Colonic mucosa (tissue), 4 donors: ENCODE results near the gene HIVEP1. TPM values are rescaled to one million over a fixed set of nuclear protein-coding genes. Genes with fewer than 3 reads are reported as not detected.

Experiments used
- DNase-seq: peaks from one replicate; pipeline ENCODE4 v3.0.0-alpha.2; 2020
- H3K27ac ChIP-seq: fragments of 200-600 bp; one replicate; pipeline ENCODE4 v1.8.0; 2021
- H3K27me3 ChIP-seq: fragments of 200-600 bp; one replicate; pipeline ENCODE4 v1.8.0; 2021
- H3K36me3 ChIP-seq: fragments of 200-600 bp; one replicate; pipeline ENCODE4 v1.8.0; 2021
- H3K4me1 ChIP-seq: fragments of 200-600 bp; one replicate; pipeline ENCODE4 v1.8.0; 2021; ENCODE audit warnings: mild to moderate bottlenecking
- H3K4me3 ChIP-seq: fragments of 200-600 bp; one replicate; pipeline ENCODE4 v1.8.0; 2021
- H3K9ac ChIP-seq, 2 donors: one replicate each; pipeline ENCODE4 v1.7.0; 2013; ENCODE audit warnings: control low read depth in 2 of 2, low read depth in 2 of 2, low read length in 2 of 2
- H3K9me3 ChIP-seq: fragments of 200-600 bp; one replicate; pipeline ENCODE4 v1.8.0; 2021
- intact Hi-C: fragments of 100-400 bp; cut with DNase I; formaldehyde crosslinking; loops from one replicate; pipeline ENCODE4 v1.14.1; 2022
- total RNA-seq, 2 donors: library from RNA; stranded (reverse); fragmentation: NEBNext Ultra II Directional in 1 of 2; extraction: Animal tissue kit (Norgen Biotek cat#: 25700) in 1 of 2; gene quantifications; one replicate each; pipeline ENCODE4 v1.2.1, GENCODE V29; 2021
- TF ChIP-seq, protein P1 (sequence below): fragments of 200-600 bp; IDR thresholded peaks from one replicate; pipeline ENCODE4 v1.8.0; 2022; ENCODE audit warnings: antibody characterized with exemption, mild to moderate bottlenecking
- donor health status: healthy.
- donor health status: DM: no; HTN: no; CAD: no.
- donor health status: DM: no; HTN: no; CAD: no.

Gene HIVEP1
- total RNA-seq, 2 donors from 2014 or later = 22.2 to 27.9 TPM

DNA sequence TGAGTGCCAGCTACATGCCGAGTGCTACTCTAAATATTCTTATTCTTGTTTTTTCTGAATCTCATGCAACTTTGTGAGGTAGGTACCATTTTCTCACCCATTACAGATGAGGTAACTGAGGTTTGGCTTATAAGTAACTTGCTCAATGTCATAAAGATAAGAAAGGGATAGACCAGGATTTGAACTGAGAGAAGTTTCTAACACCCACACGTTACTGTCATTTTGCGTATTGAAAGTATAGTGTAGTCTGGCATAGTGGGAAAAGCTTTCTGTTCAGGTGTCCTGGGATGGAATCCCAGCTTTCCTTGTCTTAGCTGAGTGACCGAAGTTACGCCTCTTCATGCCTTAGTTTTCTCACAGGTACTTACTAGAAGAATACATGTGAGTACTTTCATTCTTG is 50.5 kb downstream of the HIVEP1 start:
- intact Hi-C loops = loop anchor here (10.0 kb wide), 1 partner anchor 542 kb away; no protein-coding TSS in a partner anchor
- TF ChIP-seq, protein P1, sequence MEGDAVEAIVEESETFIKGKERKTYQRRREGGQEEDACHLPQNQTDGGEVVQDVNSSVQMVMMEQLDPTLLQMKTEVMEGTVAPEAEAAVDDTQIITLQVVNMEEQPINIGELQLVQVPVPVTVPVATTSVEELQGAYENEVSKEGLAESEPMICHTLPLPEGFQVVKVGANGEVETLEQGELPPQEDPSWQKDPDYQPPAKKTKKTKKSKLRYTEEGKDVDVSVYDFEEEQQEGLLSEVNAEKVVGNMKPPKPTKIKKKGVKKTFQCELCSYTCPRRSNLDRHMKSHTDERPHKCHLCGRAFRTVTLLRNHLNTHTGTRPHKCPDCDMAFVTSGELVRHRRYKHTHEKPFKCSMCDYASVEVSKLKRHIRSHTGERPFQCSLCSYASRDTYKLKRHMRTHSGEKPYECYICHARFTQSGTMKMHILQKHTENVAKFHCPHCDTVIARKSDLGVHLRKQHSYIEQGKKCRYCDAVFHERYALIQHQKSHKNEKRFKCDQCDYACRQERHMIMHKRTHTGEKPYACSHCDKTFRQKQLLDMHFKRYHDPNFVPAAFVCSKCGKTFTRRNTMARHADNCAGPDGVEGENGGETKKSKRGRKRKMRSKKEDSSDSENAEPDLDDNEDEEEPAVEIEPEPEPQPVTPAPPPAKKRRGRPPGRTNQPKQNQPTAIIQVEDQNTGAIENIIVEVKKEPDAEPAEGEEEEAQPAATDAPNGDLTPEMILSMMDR = no peak
- no peaks in the 10 kb centered on the region for H3K36me3 ChIP-seq

DNA sequence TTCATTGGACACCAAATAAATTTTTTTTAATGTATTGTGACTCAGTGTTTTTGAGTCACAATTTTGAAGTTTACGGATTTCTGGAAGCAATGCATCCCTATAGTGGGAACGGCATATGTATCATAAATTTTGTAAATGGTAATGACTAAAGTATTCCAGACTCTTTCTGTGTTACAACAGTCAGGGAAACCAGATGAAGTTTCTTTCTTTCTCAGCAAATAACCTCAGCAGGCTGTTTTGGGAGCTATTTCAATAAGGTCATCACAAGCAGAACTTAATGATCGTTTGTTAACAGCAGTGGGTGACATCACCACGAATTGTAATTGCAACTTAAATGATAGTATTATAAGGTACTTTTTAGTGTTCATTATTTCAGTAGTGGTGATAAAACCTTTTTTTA is 52.0 kb downstream of the HIVEP1 start:
- no peaks in the 10 kb centered on the region for H3K27me3 ChIP-seq
- no peaks in the 10 kb centered on the region for H3K4me1 ChIP-seq
- intact Hi-C loops = loop anchor here (10.0 kb wide), 1 partner anchor 541 kb away; no protein-coding TSS in a partner anchor
- H3K27ac ChIP-seq = no peak overlapping the region
- no peak overlapping the region for H3K9ac ChIP-seq
- TF ChIP-seq, protein P1 = no peak
- DNase-seq = no peak
- H3K4me3 ChIP-seq = no peak overlapping the region
- no peaks in the 10 kb centered on the region for H3K36me3 ChIP-seq
- H3K9me3 ChIP-seq = no peaks in the 10 kb centered on the region

More for the DNA sequence above, 50.5 kb downstream of the HIVEP1 start:
- no peaks in the 10 kb centered on the region for H3K27me3 ChIP-seq
- no peak overlapping the region for H3K4me3 ChIP-seq
- DNase-seq = no peak
- no peak overlapping the region for H3K9ac ChIP-seq
- H3K27ac ChIP-seq = no peak overlapping the region
- no peaks in the 10 kb centered on the region for H3K4me1 ChIP-seq
- no peaks in the 10 kb centered on the region for H3K9me3 ChIP-seq

DNA sequence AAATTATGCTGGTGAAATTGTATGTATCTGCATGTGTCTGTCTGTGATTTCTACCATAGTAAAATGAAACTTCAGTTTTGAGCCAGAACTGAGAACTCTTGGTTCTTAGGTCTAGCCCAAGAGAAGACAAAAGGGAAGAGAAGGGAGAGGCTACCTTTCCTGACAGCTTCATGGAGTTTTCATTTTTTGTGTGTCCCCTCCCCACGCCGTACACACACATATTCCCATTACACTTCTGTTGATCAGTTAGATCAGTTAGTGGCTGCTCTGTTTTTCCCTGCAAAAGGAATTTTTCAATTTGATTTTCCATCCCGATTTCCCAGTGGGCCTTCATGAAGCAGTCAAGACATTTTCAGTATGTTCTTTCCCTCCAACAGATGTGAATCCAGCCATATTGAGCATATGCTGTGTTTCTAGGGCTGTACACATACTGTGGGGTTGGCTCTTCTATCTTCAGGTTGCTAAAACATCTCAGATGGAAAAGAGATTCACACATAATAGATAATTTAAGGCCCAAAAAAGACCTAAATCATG is 52.5 kb downstream of the HIVEP1 start:
- H3K36me3 ChIP-seq = no peaks in the 10 kb centered on the region
- DNase-seq = no peak
- intact Hi-C loops = loop anchor here (10.0 kb wide), 1 partner anchor 540 kb away; no protein-coding TSS in a partner anchor
- TF ChIP-seq, protein P1 = no peak
- H3K27ac ChIP-seq = no peak overlapping the region
- no peaks in the 10 kb centered on the region for H3K27me3 ChIP-seq
- H3K4me1 ChIP-seq = no peaks in the 10 kb centered on the region
- no peaks in the 10 kb centered on the region for H3K9me3 ChIP-seq
- H3K4me3 ChIP-seq = no peak overlapping the region
- no peak overlapping the region for H3K9ac ChIP-seq

DNA sequence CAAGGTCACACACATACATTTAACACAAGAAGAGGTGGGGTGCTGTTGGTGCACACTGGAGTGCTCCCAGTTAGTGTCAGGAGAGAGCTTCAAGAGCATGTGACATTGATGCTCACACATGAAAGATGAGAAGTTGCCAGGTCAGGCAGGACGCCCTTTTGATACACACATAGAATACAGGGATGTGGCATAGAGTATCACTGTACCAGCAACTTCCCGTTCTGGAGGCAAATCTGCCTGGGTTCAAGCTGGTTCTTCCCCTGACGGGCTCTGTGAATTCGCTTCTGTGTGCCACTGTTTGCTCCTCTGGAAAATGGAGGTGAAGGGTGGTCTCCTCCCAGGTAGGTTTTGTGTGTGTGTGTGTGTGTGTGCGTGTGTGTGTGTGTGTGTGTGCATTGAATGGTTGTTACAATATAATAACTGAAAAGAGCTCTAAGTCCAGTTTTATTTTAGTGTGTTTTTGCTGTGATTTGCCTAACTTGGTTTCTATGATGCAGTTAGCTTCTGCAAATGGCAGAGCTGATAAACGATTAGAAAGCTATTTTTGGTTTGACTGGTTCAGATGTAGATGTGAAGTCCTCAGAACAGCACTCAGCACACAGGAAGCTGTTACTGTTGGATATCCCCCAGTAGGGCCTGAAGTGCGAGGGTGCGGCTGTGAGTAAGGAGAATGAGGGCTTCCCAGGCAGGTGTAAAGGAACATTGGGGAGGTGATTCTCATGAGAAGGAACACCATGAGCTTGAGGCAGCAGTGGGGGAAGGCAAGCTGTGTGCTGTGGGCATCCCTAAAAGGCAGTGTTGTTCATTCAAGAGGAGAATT is 53.4 kb downstream of the HIVEP1 start:
- H3K27me3 ChIP-seq = no peaks in the 10 kb centered on the region
- H3K36me3 ChIP-seq = no peaks in the 10 kb centered on the region
- TF ChIP-seq, protein P1 = no peak
- no peaks in the 10 kb centered on the region for H3K4me1 ChIP-seq
- H3K27ac ChIP-seq = no peak overlapping the region
- H3K9me3 ChIP-seq = no peaks in the 10 kb centered on the region
- H3K4me3 ChIP-seq = no peak overlapping the region
- H3K9ac ChIP-seq = no peak overlapping the region
- DNase-seq = no peak
- intact Hi-C loops = loop anchor here (10.0 kb wide), 1 partner anchor 539 kb away; no protein-coding TSS in a partner anchor

DNA sequence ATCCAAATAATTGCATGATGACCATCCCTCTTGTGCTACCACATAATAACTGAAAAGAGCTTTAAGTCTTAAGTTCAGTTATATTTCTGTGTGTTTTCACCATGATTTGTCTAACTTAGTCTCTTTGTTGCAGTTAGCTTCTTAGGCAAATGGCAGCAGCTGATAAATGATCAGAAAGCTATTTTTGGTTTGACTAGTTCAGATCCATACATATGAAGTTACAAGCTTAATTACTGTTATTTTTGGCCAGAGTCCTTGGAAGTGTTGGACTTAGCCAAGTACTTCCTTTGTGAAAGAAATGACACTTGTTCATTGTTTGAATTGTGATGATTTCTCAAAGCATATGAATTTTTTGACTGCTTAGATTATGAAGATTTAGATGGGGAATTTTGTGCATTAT is 54.2 kb downstream of the HIVEP1 start:
- Histone ChIP-seq H3K4me3 (no peak overlapping the region), H3K27ac (no peak overlapping the region), H3K27me3 (no peaks in the 10 kb centered on the region), H3K9ac (no peak overlapping the region), H3K4me1 (no peaks in the 10 kb centered on the region), H3K36me3 (no peaks in the 10 kb centered on the region), H3K9me3 (no peaks in the 10 kb centered on the region)
- intact Hi-C loops = loop anchor here (10.0 kb wide), 1 partner anchor 539 kb away; no protein-coding TSS in a partner anchor
- TF ChIP-seq, protein P1 = no peak
- DNase-seq = no peak
